Activated CD4-positive, alpha-beta memory T cell treated with anti-CD3 and anti-CD28 coated beads, Interleukin-2, amount 10 ng/mL, durations not matched to agents 7 days and 5 days (primary cell): ENCODE measurements around the gene RAB5B. TPM values are rescaled to one million over a fixed set of nuclear protein-coding genes. Genes with fewer than 3 reads are reported as not detected.
A peak's percentile ranks its signal among the peaks of the same experiment; 100 is the strongest.

Source experiments
- CTCF ChIA-PET: fragments of 350-600 bp; sonication (Branson Sonifier 250); formaldehyde crosslinking; loops from one replicate; lab custom pipeline; 2021; ENCODE audit warnings: antibody characterized with exemption, inconsistent platforms; lab: Charles Lee
- POLR2A ChIA-PET: fragments of 350-600 bp; sonication (Branson Sonifier 250); formaldehyde crosslinking; loops from one replicate; lab custom pipeline; 2021; ENCODE audit warnings: antibody characterized with exemption; lab: Charles Lee
- DNase-seq: peaks from one replicate; pipeline ENCODE4 v3.0.0-alpha.2; 2020
- H3K27ac Mint-ChIP-seq: one replicate; pipeline ENCODE4 v1.8.0; 2021; ENCODE audit warnings: mild to moderate bottlenecking, mixed read lengths
- H3K27me3 Mint-ChIP-seq: one replicate; pipeline ENCODE4 v1.8.0; 2021; ENCODE audit warnings: mixed read lengths
- H3K36me3 Mint-ChIP-seq: one replicate; pipeline ENCODE4 v1.8.0; 2021; ENCODE audit warnings: low read depth, mixed read lengths
- H3K4me1 Mint-ChIP-seq: one replicate; pipeline ENCODE4 v1.8.0; 2021; ENCODE audit warnings: mixed read lengths
- H3K4me3 Mint-ChIP-seq: one replicate; pipeline ENCODE4 v1.8.0; 2021; ENCODE audit warnings: mild to moderate bottlenecking, mixed read lengths
- H3K9me3 Mint-ChIP-seq: one replicate; pipeline ENCODE4 v1.8.0; 2021; ENCODE audit warnings: mixed read lengths
- total RNA-seq, 2 experiments: library from RNA; stranded (reverse); gene quantifications; one replicate each; pipeline ENCODE4 v1.2.3, GENCODE V29; 2021

RAB5B gene
- total RNA-seq, 2 experiments from 2014 or later: 70.1 to 71.5 TPM

DNA sequence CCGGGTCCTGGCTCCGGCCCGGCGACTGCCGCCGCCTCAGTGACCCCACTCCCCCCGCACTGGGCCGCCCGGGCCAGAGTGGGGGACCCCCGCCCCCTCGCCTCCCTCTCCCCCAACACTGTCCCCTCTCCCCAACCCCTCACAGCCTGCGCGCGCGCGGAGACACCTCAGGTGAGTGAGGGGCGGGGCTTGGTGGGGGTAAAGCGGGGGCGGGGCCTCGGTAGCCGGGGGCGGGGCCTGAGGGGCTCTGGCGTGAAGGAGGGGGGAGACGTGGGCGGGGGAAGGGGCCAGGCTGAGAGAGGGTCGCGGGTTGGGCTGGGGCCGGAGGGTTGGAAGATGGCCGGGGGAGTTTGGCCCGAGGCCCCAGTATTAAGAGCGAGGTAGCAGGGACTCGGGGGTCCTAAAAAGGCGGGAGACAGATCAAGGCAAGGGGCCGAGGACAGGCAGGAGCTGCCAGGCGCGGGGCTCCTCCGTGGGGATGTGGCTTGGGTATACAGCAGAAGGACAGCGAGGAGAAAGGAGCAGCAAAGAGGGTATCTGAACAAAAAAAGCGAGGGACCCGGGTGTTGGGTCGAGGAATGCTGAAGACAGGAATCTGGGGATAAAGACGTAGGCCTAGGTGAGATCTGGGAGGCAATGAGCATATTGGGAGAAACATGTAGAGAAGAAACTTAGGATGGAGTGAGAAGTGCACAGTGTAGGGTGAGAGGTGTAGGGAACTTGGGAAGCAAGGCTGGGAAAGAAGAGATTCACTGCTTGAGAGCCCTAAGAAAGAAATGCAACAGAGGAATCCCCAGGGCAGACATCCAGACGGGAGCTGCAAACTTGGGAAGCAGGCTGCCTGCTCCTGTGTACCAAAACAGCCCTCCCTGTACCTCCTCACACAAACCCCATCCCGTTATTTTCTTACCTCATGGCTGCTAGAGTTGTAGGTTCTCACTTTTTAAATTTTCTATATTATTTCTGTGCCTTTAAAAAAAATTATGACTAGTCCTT is 34.0 kb downstream of the RAB5B start:
- Mint-ChIP-seq H3K27me3 (no peaks in the 10 kb centered on the region), H3K27ac (peak overlapping the region; percentile 74), H3K36me3 (peaks cover 5% of the 10 kb centered on the region), H3K9me3 (no peaks in the 10 kb centered on the region), H3K4me1 (peaks cover 29% of the 10 kb centered on the region), H3K4me3 (peak overlapping the region; percentile 86)
- DNase-seq: peak; percentile 73
- POLR2A ChIA-PET: interaction anchor here (0.8 to 2.8 kb wide), 9 partner anchors 13 to 441 kb away, joined by 3 to 20 read pairs (median 4); partner anchors contain the start of genes IKZF4, RAB5B, RNF41 and TIMELESS
- CTCF ChIA-PET: interaction anchor here (1.0 to 3.3 kb wide), 7 partner anchors 11 to 111 kb away, joined by 3 to 20 read pairs (median 5); partner anchors contain the start of genes IKZF4 and SUOX

DNA sequence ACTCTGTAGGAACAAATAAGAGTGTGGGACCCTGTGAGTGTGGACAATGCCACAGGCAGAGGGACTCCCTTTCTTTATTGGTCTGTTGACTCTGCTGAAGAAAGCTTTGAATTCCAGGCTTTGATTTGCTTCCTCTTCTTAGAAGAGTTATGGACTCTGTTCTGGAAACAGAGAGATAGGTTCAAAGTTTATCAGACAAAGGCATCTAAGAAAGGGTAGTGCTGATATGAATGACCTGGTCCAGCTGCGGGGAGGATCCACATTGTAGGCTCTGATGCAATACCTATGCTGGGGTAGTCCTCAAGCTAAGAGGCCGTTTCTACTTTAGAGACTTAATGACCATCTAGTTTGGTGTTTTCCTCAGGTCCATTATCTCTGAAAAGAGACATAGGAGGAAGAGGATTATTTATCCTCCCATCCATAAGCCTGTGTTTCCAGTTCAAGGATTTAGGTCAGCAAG is 36.3 kb downstream of the RAB5B start:
- Mint-ChIP-seq H3K36me3 (no peaks in the 10 kb centered on the region), H3K4me1 (peaks cover 34% of the 10 kb centered on the region), H3K4me3 (no peak overlapping the region), H3K9me3 (no peaks in the 10 kb centered on the region), H3K27ac (no peak overlapping the region), H3K27me3 (no peaks in the 10 kb centered on the region)
- ChIA-PET CTCF (interaction anchor here (0.7 to 3.1 kb wide), 4 partner anchors 14 to 68 kb away, joined by 3 to 18 read pairs (median 3); partner anchors contain the start of gene SUOX), POLR2A (interaction anchor here (0.7 to 1.2 kb wide), 4 partner anchors 10 to 266 kb away, joined by 3 to 5 read pairs (median 4); partner anchors contain the start of genes IKZF4 and RAB5B)
- DNase-seq: no peak

DNA sequence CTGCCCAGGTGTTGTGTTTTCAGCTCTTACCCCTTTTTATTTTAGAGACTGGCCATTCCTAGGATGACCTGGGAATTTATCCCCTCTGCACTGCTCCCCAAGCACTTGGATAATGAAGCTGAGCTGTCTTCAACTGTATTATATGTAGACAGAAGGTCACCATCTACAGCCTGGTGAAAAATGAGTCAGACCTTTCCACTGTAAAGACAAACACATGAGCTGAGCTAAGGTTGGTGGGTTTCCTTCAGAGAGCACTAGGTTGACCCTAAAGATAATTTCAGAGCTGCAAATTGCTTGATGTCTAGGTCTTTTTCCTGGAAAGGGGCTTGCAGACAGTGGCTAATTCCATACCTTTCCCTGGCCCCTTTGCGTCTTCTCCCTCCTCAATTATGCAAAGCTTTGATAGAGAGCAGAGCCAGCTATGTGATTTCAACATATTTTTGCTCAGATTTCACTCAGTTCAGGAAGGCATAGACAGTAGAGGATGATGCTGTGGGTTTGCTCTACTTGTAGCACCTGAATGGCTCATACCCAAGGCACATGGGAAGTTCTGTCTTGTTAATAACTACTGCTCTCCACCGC is 37.7 kb downstream of the RAB5B start:
- Mint-ChIP-seq H3K4me3 (no peak overlapping the region), H3K27ac (no peak overlapping the region), H3K4me1 (peaks cover 36% of the 10 kb centered on the region), H3K36me3 (no peaks in the 10 kb centered on the region), H3K9me3 (no peaks in the 10 kb centered on the region), H3K27me3 (no peaks in the 10 kb centered on the region)
- POLR2A ChIA-PET: interaction anchor here (0.8 to 1.3 kb wide), 2 partner anchors 9 to 72 kb away, joined by 3 read pairs; partner anchors contain the start of gene IKZF4
- no peak for DNase-seq
- CTCF ChIA-PET: interaction anchor here (1.4 to 3.1 kb wide), 2 partner anchors 15 to 18 kb away, joined by 7 to 18 read pairs; partner anchors contain the start of gene SUOX

DNA sequence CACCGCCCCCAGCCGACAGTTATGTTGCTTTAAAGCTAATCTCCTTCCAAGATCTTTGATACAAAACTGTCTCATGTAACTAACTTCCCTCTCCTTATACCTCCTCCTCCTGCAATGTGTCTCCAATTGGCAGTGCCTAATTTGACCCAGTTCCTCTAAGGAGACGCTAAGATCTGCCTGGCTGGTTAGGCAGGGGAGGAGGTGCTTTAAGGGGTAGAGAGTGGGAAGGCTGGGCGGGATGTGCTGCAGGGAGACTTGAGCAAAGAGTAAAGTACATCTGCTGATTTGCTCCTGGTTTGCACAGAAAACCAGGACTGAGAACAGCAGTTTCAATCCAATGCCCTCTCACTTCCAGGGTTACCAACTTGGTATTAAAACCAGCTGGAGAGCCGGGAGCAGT is 39.6 kb downstream of the RAB5B start:
- ChIA-PET POLR2A (interaction anchor here (1.1 kb wide), 1 partner anchor 24 kb away, joined by 3 read pairs; no protein-coding TSS in a partner anchor), CTCF (interaction anchor here (1.6 to 1.8 kb wide), 2 partner anchors 16 to 18 kb away, joined by 6 to 7 read pairs; no protein-coding TSS in a partner anchor)
- Mint-ChIP-seq H3K9me3 (no peaks in the 10 kb centered on the region), H3K27ac (no peak overlapping the region), H3K4me3 (no peak overlapping the region), H3K4me1 (peaks cover 27% of the 10 kb centered on the region), H3K27me3 (no peaks in the 10 kb centered on the region), H3K36me3 (peaks cover 2% of the 10 kb centered on the region)
- no peak for DNase-seq

DNA sequence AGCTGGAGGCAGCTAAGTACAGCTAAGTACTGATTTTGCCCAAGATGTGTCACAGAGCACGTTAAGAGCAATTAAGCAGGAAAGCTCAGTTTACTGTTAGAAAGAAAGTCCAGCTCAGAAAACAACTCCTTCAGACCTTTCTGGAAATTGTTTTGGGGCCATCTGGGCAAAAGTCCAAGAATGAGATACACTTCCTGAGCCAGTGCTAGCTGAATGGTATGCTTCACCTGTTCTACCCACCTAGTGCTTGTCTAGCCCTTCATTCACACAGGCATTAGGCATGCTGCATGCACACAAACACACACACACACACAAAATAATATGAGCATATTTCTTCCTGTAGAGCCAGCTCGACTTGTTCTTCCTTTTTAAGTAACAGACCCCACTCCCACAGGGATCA is 40.3 kb downstream of the RAB5B start:
- Mint-ChIP-seq H3K4me1 (peaks cover 24% of the 10 kb centered on the region), H3K27ac (no peak overlapping the region), H3K9me3 (no peaks in the 10 kb centered on the region), H3K36me3 (peaks cover 4% of the 10 kb centered on the region), H3K4me3 (no peak overlapping the region), H3K27me3 (no peaks in the 10 kb centered on the region)
- ChIA-PET POLR2A (interaction anchor here (1.1 kb wide), 1 partner anchor 23 kb away, joined by 3 read pairs; no protein-coding TSS in a partner anchor), CTCF (interaction anchor here (1.6 to 1.8 kb wide), 2 partner anchors 15 to 19 kb away, joined by 6 to 7 read pairs; no protein-coding TSS in a partner anchor)
- no peak for DNase-seq

DNA sequence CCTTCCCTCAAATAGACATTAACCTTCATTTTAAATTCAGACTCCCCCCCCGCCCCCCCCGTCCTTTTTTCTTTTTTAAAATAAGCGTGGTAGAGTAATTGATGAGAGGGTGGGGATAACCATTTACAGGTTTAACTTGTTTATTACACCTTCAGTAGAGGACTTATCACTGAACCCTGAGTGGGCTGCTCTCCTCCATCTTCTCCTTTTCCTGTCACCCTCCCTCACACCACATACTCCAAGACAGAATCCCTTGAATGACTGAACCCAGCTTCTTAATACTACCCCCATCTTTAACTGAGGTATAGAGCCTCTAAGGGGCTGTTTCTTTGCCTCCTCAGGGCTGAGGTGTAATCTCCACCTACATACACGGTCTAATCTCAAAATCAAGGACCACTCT is 43.3 kb downstream of the RAB5B start:
- no peak for DNase-seq
- H3K4me1 Mint-ChIP-seq: peaks cover 39% of the 10 kb centered on the region
- CTCF ChIA-PET: interaction anchor here (1.4 kb wide), 1 partner anchor 21 kb away, joined by 7 read pairs; no protein-coding TSS in a partner anchor
- peaks cover 11% of the 10 kb centered on the region for H3K36me3 Mint-ChIP-seq
- H3K27me3 Mint-ChIP-seq: no peaks in the 10 kb centered on the region
- no peak overlapping the region for H3K4me3 Mint-ChIP-seq
- no peak overlapping the region for H3K27ac Mint-ChIP-seq
- POLR2A ChIA-PET: interaction anchor here (0.8 kb wide), 1 partner anchor 21 kb away, joined by 3 read pairs; no protein-coding TSS in a partner anchor
- no peaks in the 10 kb centered on the region for H3K9me3 Mint-ChIP-seq

DNA sequence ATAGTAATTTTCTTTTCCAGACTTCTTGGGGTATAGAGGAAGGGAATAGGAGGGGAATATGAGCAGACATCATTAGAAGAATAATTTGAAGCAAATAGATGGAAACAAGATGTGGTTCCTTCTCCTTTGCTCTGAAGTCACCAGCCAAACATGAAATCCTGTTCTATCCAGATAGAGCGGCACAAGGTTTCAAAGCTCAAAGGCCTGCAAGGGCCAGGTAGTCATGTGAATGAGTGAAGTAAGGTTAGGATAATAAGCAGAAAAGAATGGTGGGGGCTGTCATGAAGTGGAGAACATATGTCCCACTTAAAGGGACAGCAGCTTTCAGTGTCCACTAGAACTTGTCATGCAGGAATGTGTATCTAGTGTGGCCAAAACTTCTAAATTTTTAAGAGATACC is 44.5 kb downstream of the RAB5B start:
- ChIA-PET POLR2A (interaction anchor here (1.0 kb wide), 1 partner anchor 21 kb away, joined by 3 read pairs; no protein-coding TSS in a partner anchor), CTCF (interaction anchor here (1.4 to 1.8 kb wide), 2 partner anchors 11 to 22 kb away, joined by 7 to 8 read pairs; no protein-coding TSS in a partner anchor)
- Mint-ChIP-seq H3K27ac (no peak overlapping the region), H3K4me3 (no peak overlapping the region), H3K36me3 (peaks cover 11% of the 10 kb centered on the region), H3K9me3 (no peaks in the 10 kb centered on the region), H3K27me3 (no peaks in the 10 kb centered on the region), H3K4me1 (peaks cover 50% of the 10 kb centered on the region)
- no peak for DNase-seq

DNA sequence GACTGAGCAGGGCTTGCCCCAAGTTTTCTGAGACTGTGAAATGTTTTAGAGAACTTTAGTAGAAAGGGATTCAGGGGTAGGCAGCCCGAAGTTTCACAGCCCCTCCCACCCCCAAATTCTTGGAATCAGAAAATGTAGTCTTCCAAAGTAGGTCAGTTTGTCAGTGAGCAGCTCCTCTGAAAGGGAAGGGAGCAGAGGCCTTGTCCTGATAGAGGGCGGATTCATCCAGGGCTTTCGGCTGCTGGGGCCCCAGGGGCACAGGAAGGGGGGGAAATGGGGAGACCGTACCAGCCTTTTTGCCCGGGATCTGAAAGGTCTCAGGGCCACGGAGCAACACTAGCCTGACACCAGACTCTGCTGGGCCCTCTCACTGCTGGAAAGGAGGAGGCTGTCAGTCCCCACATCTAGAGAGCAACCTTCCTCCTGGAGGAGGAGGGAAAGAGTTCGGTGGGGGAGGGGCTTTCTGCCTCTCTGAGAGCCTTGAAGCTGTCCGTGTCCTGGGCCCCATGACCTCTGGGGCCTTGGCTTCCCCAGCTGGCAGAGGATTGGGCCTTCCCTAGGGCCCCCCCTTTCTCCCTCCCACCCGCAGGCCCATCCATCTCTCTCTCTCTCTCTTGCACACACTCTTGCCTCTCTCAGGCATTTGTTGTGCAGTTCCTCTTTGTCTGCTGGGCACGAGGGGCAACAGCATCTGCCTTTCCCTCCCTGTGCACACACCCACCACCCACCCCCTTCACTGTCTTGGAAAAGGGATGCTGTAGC is 46.7 kb downstream of the RAB5B start, which contains the start of gene IKZF4:
IKZF4 (plus strand) TSS at position 621 of the 762 bp plus-strand sequence. CDS start 451 bp downstream, outside the sequence.
- peak within 1 kb of the TSS; percentile 98 for H3K4me3 Mint-ChIP-seq
- H3K9me3 Mint-ChIP-seq: no peaks in the 10 kb centered on the region
- ChIA-PET CTCF (interaction anchor here (1.0 to 4.9 kb wide), 7 partner anchors 9 to 282 kb away, joined by 3 to 32 read pairs (median 4); partner anchors contain the start of genes SUOX and ZC3H10), POLR2A (interaction anchor here (0.6 to 3.6 kb wide), 14 partner anchors 9 to 96 kb away, joined by 3 to 20 read pairs (median 4); partner anchors contain the start of gene PA2G4)
- no peaks in the 10 kb centered on the region for H3K27me3 Mint-ChIP-seq
- DNase-seq: peak; percentile 32
- peaks cover 55% of the 10 kb centered on the region for H3K4me1 Mint-ChIP-seq
- H3K27ac Mint-ChIP-seq: peak within 1 kb of the TSS; percentile 94
- peaks cover 21% of the 10 kb centered on the region for H3K36me3 Mint-ChIP-seq

DNA sequence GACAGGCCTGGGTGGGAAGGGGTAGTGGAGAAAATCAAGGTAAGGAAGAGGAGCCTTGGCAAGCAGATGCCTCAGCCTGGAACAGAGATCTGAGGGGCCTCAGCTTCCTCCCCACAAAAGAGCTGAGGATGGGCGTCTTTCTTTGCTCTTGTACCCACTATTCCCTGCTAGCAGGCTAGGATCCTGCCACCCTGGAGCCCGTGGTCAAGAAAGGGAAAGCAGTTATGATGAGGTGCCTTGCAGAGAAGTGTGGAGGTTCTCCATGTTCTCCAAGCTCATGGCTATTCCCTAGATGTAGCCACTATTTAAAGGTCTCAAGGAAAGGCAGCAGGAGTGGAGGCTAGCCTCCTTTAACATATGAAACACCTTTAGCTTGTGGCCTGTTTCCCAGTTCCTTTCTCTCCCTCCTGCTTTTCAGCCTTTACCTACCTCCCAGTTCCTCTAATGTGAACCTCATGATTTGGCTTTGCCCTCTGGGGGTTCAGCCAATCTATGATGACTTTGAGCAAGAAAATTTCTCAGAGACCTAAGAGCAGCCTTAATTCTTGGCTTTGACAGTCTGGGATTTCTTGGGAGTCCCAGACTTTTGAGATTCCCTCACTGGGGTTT is 48.1 kb downstream of the RAB5B start:
- H3K27ac Mint-ChIP-seq: peak overlapping the region; percentile 94
- DNase-seq: no peak
- no peaks in the 10 kb centered on the region for H3K9me3 Mint-ChIP-seq
- POLR2A ChIA-PET: interaction anchor here (0.9 to 3.6 kb wide), 11 partner anchors 11 to 96 kb away, joined by 3 to 20 read pairs (median 6); partner anchors contain the start of genes PA2G4, RAB5B and ZC3H10
- CTCF ChIA-PET: interaction anchor here (1.5 to 4.9 kb wide), 4 partner anchors 13 to 283 kb away, joined by 4 to 32 read pairs (median 6); partner anchors contain the start of gene SUOX
- peaks cover 28% of the 10 kb centered on the region for H3K36me3 Mint-ChIP-seq
- H3K4me3 Mint-ChIP-seq: peak overlapping the region; percentile 98
- H3K27me3 Mint-ChIP-seq: no peaks in the 10 kb centered on the region
- H3K4me1 Mint-ChIP-seq: peaks cover 51% of the 10 kb centered on the region

DNA sequence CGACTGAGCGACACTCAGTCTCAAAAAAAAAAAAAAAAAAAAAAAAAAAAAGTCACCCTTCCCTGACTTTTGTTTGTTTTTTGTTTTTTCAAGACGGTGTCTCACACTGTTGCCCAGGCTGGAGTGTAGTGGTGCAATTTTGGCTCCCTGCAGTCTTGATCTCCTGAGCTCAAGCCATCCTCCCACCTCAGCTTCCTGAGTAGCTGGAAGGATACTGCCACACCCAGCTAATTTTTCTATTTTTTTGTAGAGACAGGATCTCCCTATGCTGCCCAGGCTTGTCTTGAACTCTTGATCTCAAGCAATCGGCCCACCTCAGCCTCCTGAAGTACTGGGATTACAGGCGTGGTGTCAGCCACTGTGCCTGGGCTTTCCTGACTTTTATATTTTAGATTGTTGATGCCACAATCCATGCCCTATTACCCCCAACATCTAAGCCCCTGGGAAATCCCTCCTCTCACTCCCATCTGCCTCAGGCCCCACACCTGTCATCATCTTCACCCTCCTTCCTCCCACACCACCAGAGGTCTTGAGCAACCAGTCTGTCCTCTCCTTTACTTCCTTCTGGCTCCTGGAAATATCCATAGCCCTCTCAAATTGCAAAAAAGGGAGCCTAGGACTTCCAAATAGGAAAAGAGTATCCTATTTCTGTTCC is 54.8 kb downstream of the RAB5B start:
- Mint-ChIP-seq H3K4me3 (peak overlapping the region; percentile 12), H3K27ac (peak overlapping the region; percentile 59), H3K9me3 (no peaks in the 10 kb centered on the region), H3K36me3 (peaks cover 64% of the 10 kb centered on the region), H3K4me1 (peaks cover 54% of the 10 kb centered on the region), H3K27me3 (no peaks in the 10 kb centered on the region)
- ChIA-PET POLR2A (interaction anchor here (1.6 to 2.0 kb wide), 2 partner anchors 12 to 32 kb away, joined by 4 to 17 read pairs; partner anchors contain the start of gene SUOX), CTCF (interaction anchor here (0.6 to 5.8 kb wide), 16 partner anchors 8 to 1041 kb away, joined by 3 to 98 read pairs (median 6); partner anchors contain the start of genes IKZF4, PA2G4, RAB5B and SUOX)
- no peak for DNase-seq
